Neural cell (in vitro differentiated cells): ENCODE data around the gene CD8A. TPM values are rescaled to one million over a fixed set of nuclear protein-coding genes. Genes with fewer than 3 reads are reported as not detected.

Experiments used
- H2AFZ ChIP-seq: fragments of 200-600, 300-800 bp; sonication (generic), shearing (Covaris generic); 2 replicates; pipeline ENCODE4 v1.6.0; 2014; ENCODE audit warnings: low read depth, mild to moderate bottlenecking, antibody characterized with exemption, low read length, moderate library complexity
- H3F3A ChIP-seq: fragments of 200-600 bp; shearing (Covaris generic); 2 replicates; pipeline ENCODE4 v1.6.1; 2016; ENCODE audit warnings: mild to moderate bottlenecking, moderate library complexity, mixed read lengths, antibody characterized with exemption, low read length; ENCODE audit not compliant: insufficient read depth, poor library complexity, severe bottlenecking
- H3K27ac ChIP-seq: fragments of 200-600, 300-800 bp; sonication (generic), shearing (Covaris generic); 2 replicates; pipeline ENCODE4 v1.5.1; 2014; ENCODE audit warnings: mild to moderate bottlenecking, low read length, moderate library complexity
- H3K27me3 ChIP-seq: fragments of 300-800, 200-600 bp; sonication (generic), shearing (Covaris generic); 2 replicates; pipeline ENCODE4 v1.6.0; 2014; ENCODE audit warnings: mild to moderate bottlenecking, low read depth, low read length, moderate library complexity; ENCODE audit not compliant: insufficient read depth
- H3K36me3 ChIP-seq: fragments of 300-800, 200-600 bp; sonication (generic), shearing (Covaris generic); 2 replicates; pipeline ENCODE4 v1.5.1; 2014; ENCODE audit warnings: mild to moderate bottlenecking, antibody characterized with exemption, low read length, moderate library complexity; ENCODE audit not compliant: insufficient read depth
- H3K4me2 ChIP-seq: fragments of 300-800, 200-600 bp; sonication (generic), shearing (Covaris generic); 2 replicates; pipeline ENCODE4 v1.6.0; 2014; ENCODE audit warnings: mild to moderate bottlenecking, low read length
- H3K4me3 ChIP-seq: fragments of 300-800, 200-600 bp; sonication (generic), shearing (Covaris generic); 2 replicates; pipeline ENCODE4 v1.5.1; 2014; ENCODE audit warnings: mild to moderate bottlenecking, low read length, moderate library complexity
- H3K79me2 ChIP-seq: fragments of 200-600 bp; shearing (Covaris generic); replicated peaks from 2 replicates; pipeline ENCODE4 v1.6.0; 2014; ENCODE audit warnings: mild to moderate bottlenecking, low read length, moderate library complexity; ENCODE audit not compliant: insufficient read depth
- H3K9ac ChIP-seq: fragments of 300-800, 200-600 bp; sonication (generic), shearing (Covaris generic); 2 replicates; pipeline ENCODE4 v1.6.1; 2016; ENCODE audit warnings: mild to moderate bottlenecking, low read length, mixed read lengths
- H3K9me2 ChIP-seq: fragments of 200-600 bp; shearing (Covaris generic); 2 replicates; pipeline ENCODE4 v1.6.1; 2016; ENCODE audit warnings: mild to moderate bottlenecking, low read length, mixed read lengths; ENCODE audit not compliant: insufficient read depth
- H3K9me3 ChIP-seq: fragments of 200-600, 300-800 bp; sonication (generic), shearing (Covaris generic); 2 replicates; pipeline ENCODE4 v1.6.1; 2016; ENCODE audit warnings: mild to moderate bottlenecking, mixed run types, low read length, moderate library complexity, mixed read lengths
- H4K20me1 ChIP-seq: fragments of 200-600 bp; shearing (Covaris generic); 2 replicates; pipeline ENCODE4 v1.6.1; 2016; ENCODE audit warnings: mild to moderate bottlenecking, mixed run types; ENCODE audit not compliant: insufficient read depth
- CTCF ChIP-seq: fragments of 450-650 bp; IDR thresholded peaks from 2 replicates; pipeline ENCODE4 v1.5.1; 2014; ENCODE audit warnings: antibody characterized with exemption, mild to moderate bottlenecking, moderate library complexity; ENCODE audit not compliant: poor library complexity, severe bottlenecking
- EP300 ChIP-seq: fragments of 450-650 bp; conservative IDR thresholded peaks from 2 replicates; pipeline ENCODE4 v1.6.1; 2014; ENCODE audit warnings: antibody characterized with exemption, mild to moderate bottlenecking, moderate library complexity; ENCODE audit not compliant: poor library complexity, severe bottlenecking
- EZH2 ChIP-seq: fragments of 200-600, 300-800 bp; shearing (Covaris generic), sonication (generic); IDR thresholded peaks from 2 replicates; pipeline ENCODE4 v1.6.1; 2014; ENCODE audit warnings: antibody characterized with exemption, low read length, borderline replicate concordance, mild to moderate bottlenecking; ENCODE audit not compliant: insufficient read depth, poor library complexity, severe bottlenecking
- MXI1 ChIP-seq: fragments of 450-650 bp; conservative IDR thresholded peaks from 2 replicates; pipeline ENCODE4 v1.6.1; 2014; ENCODE audit warnings: antibody characterized with exemption, mild to moderate bottlenecking; ENCODE audit not compliant: poor library complexity, severe bottlenecking
- POLR2AphosphoS5 ChIP-seq: IDR thresholded peaks from 2 replicates; pipeline ENCODE4 v1.6.1; 2012
- RAD21 ChIP-seq: fragments of 450-650 bp; conservative IDR thresholded peaks from 2 replicates; pipeline ENCODE4 v1.6.1; 2014; ENCODE audit warnings: antibody characterized with exemption, mild to moderate bottlenecking, moderate library complexity
- REST ChIP-seq: IDR thresholded peaks from 2 replicates; pipeline ENCODE4 v1.6.1; 2012; ENCODE audit warnings: borderline replicate concordance
- SMC3 ChIP-seq: fragments of 450-650 bp; conservative IDR thresholded peaks from 2 replicates; pipeline ENCODE4 v1.6.1; 2014; ENCODE audit warnings: antibody characterized with exemption, mild to moderate bottlenecking, moderate library complexity; ENCODE audit not compliant: poor library complexity
- TAF1 ChIP-seq: IDR thresholded peaks from 2 replicates; pipeline ENCODE4 v1.6.1; 2012; ENCODE audit warnings: low read depth
- polyA plus RNA-seq: library from polyadenylated mRNA; depleted of rRNA; stranded (reverse); fragments of >200 nt; gene quantifications from 2 replicates; pipeline ENCODE4 v1.2.3, GENCODE V29; 2014

Gene CD8A
- polyA plus RNA-seq, 1 donor from 2014 or later, result 2.2 TPM

- peaks cover 4% of the 10 kb centered on the region for H3K9me3 ChIP-seq
- no peaks in the 10 kb centered on the region for H4K20me1 ChIP-seq
- no peak overlapping the region for H2AFZ ChIP-seq
- H3F3A ChIP-seq, result no peaks in the 10 kb centered on the region
- H3K79me2 ChIP-seq, result no peaks in the 10 kb centered on the region
- H3K36me3 ChIP-seq, result no peaks in the 10 kb centered on the region
- H3K27ac ChIP-seq, result no peak overlapping the region
- H3K27me3 ChIP-seq, result peaks cover 30% of the 10 kb centered on the region
- TF ChIP-seq POLR2AphosphoS5, result no peak
- no peak for TF ChIP-seq SMC3
- TF ChIP-seq MXI1, result no peak
- no peak for TF ChIP-seq CTCF
- TF ChIP-seq TAF1, result no peak
- TF ChIP-seq EZH2, result no peak
- no peaks in the 10 kb centered on the region for H3K9me2 ChIP-seq
- no peak overlapping the region for H3K9ac ChIP-seq
- H3K4me3 ChIP-seq, result no peak overlapping the region
- no peak overlapping the region for H3K4me2 ChIP-seq
These were observed 4.1 kb upstream of the CD8A start for GRCh38 chr2:86794861-86795260.

GRCh38 chr2:86793752-86794151, 3.0 kb upstream of the CD8A start:
- no peak overlapping the region for H2AFZ ChIP-seq
- no peaks in the 10 kb centered on the region for H3F3A ChIP-seq
- H4K20me1 ChIP-seq, result no peaks in the 10 kb centered on the region
- no peaks in the 10 kb centered on the region for H3K9me2 ChIP-seq
- no peaks in the 10 kb centered on the region for H3K36me3 ChIP-seq
- H3K9ac ChIP-seq, result no peak overlapping the region
- H3K79me2 ChIP-seq, result no peaks in the 10 kb centered on the region
- no peak overlapping the region for H3K4me3 ChIP-seq
- no peak overlapping the region for H3K27ac ChIP-seq
- H3K27me3 ChIP-seq, result peaks cover 41% of the 10 kb centered on the region
- TF ChIP-seq EP300 (no peak), MXI1 (no peak), SMC3 (no peak), REST (no peak), TAF1 (no peak), RAD21 (no peak), EZH2 (no peak), CTCF (no peak), POLR2AphosphoS5 (no peak)
- H3K4me2 ChIP-seq, result no peak overlapping the region
- peaks cover 4% of the 10 kb centered on the region for H3K9me3 ChIP-seq
